A673 (cell line): Measurements from ENCODE around the gene BMPR1A. TPM values are rescaled to one million over a fixed set of nuclear protein-coding genes. Genes with fewer than 3 reads are reported as not detected.

Source experiments
- BruUV-seq: library from RNA; stranded (reverse); fragments of 400-500 nt; replicated peaks from 2 replicates; lab custom pipeline; 2021; lab: Mats Ljungman, UMichigan
- CTCF ChIA-PET: fragments of 300-600 bp; sonication (Branson Sonifier 250); formaldehyde crosslinking; loops from one replicate; lab custom pipeline; 2022; ENCODE audit warnings: antibody characterized with exemption; lab: Charles Lee
- POLR2A ChIA-PET: fragments of 300-600 bp; sonication (Branson Sonifier 250); formaldehyde crosslinking; loops from one replicate; lab custom pipeline; 2022; ENCODE audit warnings: antibody characterized with exemption; ENCODE audit not compliant: low non-redundant PET; lab: Charles Lee
- DNase-seq: peaks from one replicate; pipeline ENCODE4 v3.0.0-alpha.2; 2015; ENCODE audit warnings: low spot score
- H3K27ac ChIP-seq: fragments of 200-600 bp; sonication (generic); 2 replicates; pipeline ENCODE4 v1.5.1; 2016; ENCODE audit warnings: mixed run types, low read depth, mild to moderate bottlenecking, mixed read lengths, antibody characterized with exemption, low read length; ENCODE audit not compliant: poor library complexity, severe bottlenecking
- H3K27me3 ChIP-seq: fragments of 200-600 bp; sonication (generic); replicated peaks from 2 replicates; pipeline ENCODE4 v1.6.1; 2017; ENCODE audit warnings: mixed run types, low read depth, mild to moderate bottlenecking, mixed read lengths, antibody characterized with exemption, low read length; ENCODE audit not compliant: insufficient read depth, poor library complexity
- H3K36me3 ChIP-seq: fragments of 200-600 bp; sonication (generic); 2 replicates; pipeline ENCODE4 v1.6.1; 2016; ENCODE audit warnings: mixed run types, mild to moderate bottlenecking, mixed read lengths, antibody characterized with exemption, low read length; ENCODE audit not compliant: insufficient read depth, poor library complexity, severe bottlenecking
- H3K4me1 ChIP-seq: fragments of 200-600 bp; sonication (generic); 2 replicates; pipeline ENCODE4 v1.6.1; 2017; ENCODE audit warnings: mixed run types, mild to moderate bottlenecking, mixed read lengths, antibody characterized with exemption, low read length; ENCODE audit not compliant: insufficient read depth, poor library complexity, severe bottlenecking
- H3K4me3 ChIP-seq: fragments of 200-600 bp; sonication (generic); 2 replicates; pipeline ENCODE4 v1.5.1; 2016; ENCODE audit warnings: low read depth, mixed run types, mild to moderate bottlenecking, mixed read lengths, low read length; ENCODE audit not compliant: poor library complexity, severe bottlenecking
- H3K9me3 ChIP-seq: fragments of 200-600 bp; sonication (generic); 2 replicates; pipeline ENCODE4 v1.6.1; 2016; ENCODE audit warnings: mixed run types, low read depth, mild to moderate bottlenecking, mixed read lengths, antibody characterized with exemption, low read length; ENCODE audit not compliant: poor library complexity, severe bottlenecking
- EZH2 ChIP-seq: fragments of 200-600 bp; sonication (generic); IDR thresholded peaks from 2 replicates; pipeline ENCODE4 v1.6.1; 2017; ENCODE audit warnings: borderline replicate concordance, low read depth, mild to moderate bottlenecking, mixed read lengths, antibody characterized with exemption, low read length; ENCODE audit not compliant: poor library complexity, severe bottlenecking
- intact Hi-C: fragments of 100-400 bp; cut with micrococcal nuclease; formaldehyde crosslinking; loops from one replicate; pipeline ENCODE4 v1.10.0; 2022; ENCODE audit not compliant: unreplicated experiment
- total RNA-seq: library from RNA; stranded (reverse); gene quantifications from 2 replicates; pipeline ENCODE4 v1.2.3, GENCODE V29; 2021
- TF ChIP-seq, protein P1 (sequence below): fragments of 300-800, 200-600 bp; sonication (generic); conservative IDR thresholded peaks from 2 replicates; pipeline ENCODE4 v1.5.1; 2017; ENCODE audit warnings: low read depth, mild to moderate bottlenecking, antibody characterized with exemption, low read length, moderate library complexity, mixed read lengths

The BMPR1A gene
- total RNA-seq, 1 experiment from 2014 or later, result 136 TPM

DNA sequence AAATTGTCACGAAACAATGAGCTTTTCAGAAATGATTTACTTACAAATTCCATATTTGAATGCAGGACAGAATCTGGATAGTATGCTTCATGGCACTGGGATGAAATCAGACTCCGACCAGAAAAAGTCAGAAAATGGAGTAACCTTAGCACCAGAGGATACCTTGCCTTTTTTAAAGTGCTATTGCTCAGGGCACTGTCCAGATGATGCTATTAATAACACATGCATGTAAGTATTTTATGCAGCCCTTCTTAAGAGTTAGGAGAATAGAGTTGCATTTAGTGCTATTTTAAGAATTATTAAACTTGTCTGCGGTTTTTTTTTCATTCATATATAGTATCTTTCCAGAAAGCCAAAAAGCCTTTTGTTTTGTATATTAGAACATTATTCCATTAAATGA, 133.6 kb downstream of the BMPR1A start:
- TF ChIP-seq, protein P1, sequence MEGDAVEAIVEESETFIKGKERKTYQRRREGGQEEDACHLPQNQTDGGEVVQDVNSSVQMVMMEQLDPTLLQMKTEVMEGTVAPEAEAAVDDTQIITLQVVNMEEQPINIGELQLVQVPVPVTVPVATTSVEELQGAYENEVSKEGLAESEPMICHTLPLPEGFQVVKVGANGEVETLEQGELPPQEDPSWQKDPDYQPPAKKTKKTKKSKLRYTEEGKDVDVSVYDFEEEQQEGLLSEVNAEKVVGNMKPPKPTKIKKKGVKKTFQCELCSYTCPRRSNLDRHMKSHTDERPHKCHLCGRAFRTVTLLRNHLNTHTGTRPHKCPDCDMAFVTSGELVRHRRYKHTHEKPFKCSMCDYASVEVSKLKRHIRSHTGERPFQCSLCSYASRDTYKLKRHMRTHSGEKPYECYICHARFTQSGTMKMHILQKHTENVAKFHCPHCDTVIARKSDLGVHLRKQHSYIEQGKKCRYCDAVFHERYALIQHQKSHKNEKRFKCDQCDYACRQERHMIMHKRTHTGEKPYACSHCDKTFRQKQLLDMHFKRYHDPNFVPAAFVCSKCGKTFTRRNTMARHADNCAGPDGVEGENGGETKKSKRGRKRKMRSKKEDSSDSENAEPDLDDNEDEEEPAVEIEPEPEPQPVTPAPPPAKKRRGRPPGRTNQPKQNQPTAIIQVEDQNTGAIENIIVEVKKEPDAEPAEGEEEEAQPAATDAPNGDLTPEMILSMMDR, result no peak
- no peak for TF ChIP-seq EZH2
- Histone ChIP-seq H3K36me3 (peaks cover 36% of the 10 kb centered on the region), H3K27ac (peak overlapping the region; percentile 43), H3K9me3 (no peaks in the 10 kb centered on the region), H3K4me1 (peaks cover 37% of the 10 kb centered on the region), H3K27me3 (no peaks in the 10 kb centered on the region), H3K4me3 (no peak overlapping the region)
- no TSS peak for BruUV-seq
- intact Hi-C loops, result loop anchor here (5.0 kb wide), 1 partner anchor 133 kb away; the partner anchor contains the start of gene BMPR1A
- POLR2A ChIA-PET, result no interaction called here
- DNase-seq, result no peak
- CTCF ChIA-PET, result no interaction called here

DNA sequence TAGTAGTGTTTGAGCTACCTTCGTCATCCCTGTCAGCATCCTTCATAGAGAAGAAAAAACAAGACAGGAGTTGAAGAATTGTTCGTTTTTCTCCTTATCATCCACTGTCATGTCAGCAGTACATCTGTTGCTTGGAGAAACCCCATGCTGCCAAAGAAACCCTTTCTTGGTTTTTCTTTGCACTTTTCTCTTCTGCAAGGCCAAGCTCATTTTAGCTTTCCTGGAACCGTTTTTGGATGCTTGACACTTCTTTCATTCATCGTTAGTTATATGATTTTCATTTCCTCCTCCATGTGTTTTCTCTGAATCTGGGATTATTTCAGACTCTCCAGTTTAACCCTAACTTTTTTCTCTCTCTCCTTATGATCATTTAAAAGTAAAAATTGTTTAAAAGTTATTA, 142.1 kb downstream of the BMPR1A start:
- Histone ChIP-seq H3K4me1 (peaks cover 26% of the 10 kb centered on the region), H3K4me3 (no peak overlapping the region), H3K27me3 (no peaks in the 10 kb centered on the region), H3K27ac (no peak overlapping the region), H3K9me3 (no peaks in the 10 kb centered on the region), H3K36me3 (peaks cover 33% of the 10 kb centered on the region)
- TF ChIP-seq, protein P1, result no peak
- no peak for TF ChIP-seq EZH2
- POLR2A ChIA-PET, result no interaction called here
- intact Hi-C loops, result no loop called here
- no TSS peak for BruUV-seq
- CTCF ChIA-PET, result interaction anchor here (2.1 kb wide), 1 partner anchor 205 kb away, joined by 15 read pairs; no protein-coding TSS in a partner anchor
- no peak for DNase-seq

DNA sequence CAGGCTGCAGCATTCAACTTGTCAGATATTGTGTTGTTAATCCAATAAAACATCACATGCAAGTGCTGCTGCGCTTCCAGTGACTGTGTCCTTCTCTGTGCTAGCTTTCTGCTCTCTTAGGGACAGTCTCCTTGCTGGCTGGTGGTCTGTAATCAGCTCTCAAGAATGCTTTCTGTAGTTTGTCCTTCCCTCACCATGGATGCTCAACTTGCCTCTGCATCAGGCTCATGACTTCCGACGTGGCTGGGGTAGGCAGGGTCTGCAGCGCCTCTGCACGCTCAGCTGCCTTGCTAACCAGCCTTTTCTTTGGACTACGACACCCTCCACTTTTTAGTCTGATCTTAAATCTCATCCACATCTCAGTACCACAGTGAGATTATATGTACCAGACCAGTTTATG, 142.7 kb downstream of the BMPR1A start:
- DNase-seq, result peak; percentile 53
- Histone ChIP-seq H3K4me3 (no peak overlapping the region), H3K27ac (peak overlapping the region; percentile 20), H3K4me1 (peaks cover 26% of the 10 kb centered on the region), H3K27me3 (no peaks in the 10 kb centered on the region), H3K9me3 (no peaks in the 10 kb centered on the region), H3K36me3 (peaks cover 36% of the 10 kb centered on the region)
- intact Hi-C loops, result loop anchor here (1.0 kb wide), 2 partner anchors 188 to 211 kb away; no protein-coding TSS in a partner anchor
- no TSS peak for BruUV-seq
- TF ChIP-seq, protein P1, result no peak
- no peak for TF ChIP-seq EZH2
- CTCF ChIA-PET, result interaction anchor here (0.5 to 2.1 kb wide), 5 partner anchors 33 to 257 kb away, joined by 3 to 15 read pairs (median 3); no protein-coding TSS in a partner anchor
- POLR2A ChIA-PET, result no interaction called here
